ENCODE measurements around the gene TUT4.

DNA sequence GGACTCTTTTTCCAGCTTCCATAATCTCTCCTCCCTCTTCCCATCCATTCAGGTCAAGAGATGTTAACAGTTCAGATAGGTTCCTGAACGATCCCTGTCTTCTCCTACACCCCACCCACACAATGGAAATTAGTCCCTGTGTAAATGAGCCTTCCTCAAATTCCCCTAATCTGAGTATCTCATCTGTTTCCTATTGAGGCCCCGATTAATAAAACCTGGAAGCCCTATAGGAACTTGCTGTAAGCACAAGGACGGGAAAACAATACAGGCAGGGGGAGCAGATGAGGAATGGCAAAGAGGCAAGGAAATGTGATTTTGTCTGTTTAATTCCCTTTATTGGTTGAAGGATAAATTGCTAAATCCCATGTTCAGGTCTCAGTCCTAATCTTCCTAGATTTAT lies 42.2 kb upstream of the TUT4 start:
- TF ChIP-seq EZH2 (IDR thresholded peaks at IDR 0.05; ENCODE audit: low read depth, unreplicated experiment) (no peak), CTCF (conservative IDR thresholded peaks at IDR 0.05; ENCODE audit: low read depth in 2 of 2) (no peak), REST (IDR thresholded peaks at IDR 0.05; ENCODE audit: unreplicated experiment) (no peak), ZNF331 (CRISPR knock-in tag; IDR thresholded peaks at IDR 0.05; ENCODE audit: low read depth) (no peak), EZH2phosphoT487 (IDR thresholded peaks at IDR 0.05; ENCODE audit: unreplicated experiment) (no peak), CREB1 (CRISPR knock-in tag; IDR thresholded peaks at IDR 0.05; ENCODE audit: low read depth) (no peak)

Measured in GM23338 (cell line).